ENCODE results near the gene CHL1.

The CHL1 gene, protein sequence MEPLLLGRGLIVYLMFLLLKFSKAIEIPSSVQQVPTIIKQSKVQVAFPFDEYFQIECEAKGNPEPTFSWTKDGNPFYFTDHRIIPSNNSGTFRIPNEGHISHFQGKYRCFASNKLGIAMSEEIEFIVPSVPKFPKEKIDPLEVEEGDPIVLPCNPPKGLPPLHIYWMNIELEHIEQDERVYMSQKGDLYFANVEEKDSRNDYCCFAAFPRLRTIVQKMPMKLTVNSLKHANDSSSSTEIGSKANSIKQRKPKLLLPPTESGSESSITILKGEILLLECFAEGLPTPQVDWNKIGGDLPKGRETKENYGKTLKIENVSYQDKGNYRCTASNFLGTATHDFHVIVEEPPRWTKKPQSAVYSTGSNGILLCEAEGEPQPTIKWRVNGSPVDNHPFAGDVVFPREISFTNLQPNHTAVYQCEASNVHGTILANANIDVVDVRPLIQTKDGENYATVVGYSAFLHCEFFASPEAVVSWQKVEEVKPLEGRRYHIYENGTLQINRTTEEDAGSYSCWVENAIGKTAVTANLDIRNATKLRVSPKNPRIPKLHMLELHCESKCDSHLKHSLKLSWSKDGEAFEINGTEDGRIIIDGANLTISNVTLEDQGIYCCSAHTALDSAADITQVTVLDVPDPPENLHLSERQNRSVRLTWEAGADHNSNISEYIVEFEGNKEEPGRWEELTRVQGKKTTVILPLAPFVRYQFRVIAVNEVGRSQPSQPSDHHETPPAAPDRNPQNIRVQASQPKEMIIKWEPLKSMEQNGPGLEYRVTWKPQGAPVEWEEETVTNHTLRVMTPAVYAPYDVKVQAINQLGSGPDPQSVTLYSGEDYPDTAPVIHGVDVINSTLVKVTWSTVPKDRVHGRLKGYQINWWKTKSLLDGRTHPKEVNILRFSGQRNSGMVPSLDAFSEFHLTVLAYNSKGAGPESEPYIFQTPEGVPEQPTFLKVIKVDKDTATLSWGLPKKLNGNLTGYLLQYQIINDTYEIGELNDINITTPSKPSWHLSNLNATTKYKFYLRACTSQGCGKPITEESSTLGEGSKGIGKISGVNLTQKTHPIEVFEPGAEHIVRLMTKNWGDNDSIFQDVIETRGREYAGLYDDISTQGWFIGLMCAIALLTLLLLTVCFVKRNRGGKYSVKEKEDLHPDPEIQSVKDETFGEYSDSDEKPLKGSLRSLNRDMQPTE (N-terminal part only)

GRCh38 chr3:196311-197148 lies at the start of gene CHL1:
Gene CHL1 (plus strand): TSS chr3:196763. CDS start chr3:319777, 123,014 bp downstream.
- Histone ChIP-seq H3K4me3 (ENCODE audit: low read depth in 1 of 2, low read length in 2 of 2) (no peak within 1 kb of the TSS), H3K4me1 (ENCODE audit: insufficient read depth, low read length) (no peaks in the 10 kb centered on the region), H3K79me2 (ENCODE audit: insufficient read depth, low read length) (no peaks in the 10 kb centered on the region), H2AFZ (ENCODE audit: low read depth, low read length) (no peak within 1 kb of the TSS), H3K4me2 (ENCODE audit: insufficient read depth, low read length) (no peak within 1 kb of the TSS), H3K27me3 (ENCODE audit: insufficient read depth, low read length, poor library complexity) (no peaks in the 10 kb centered on the region), H3K36me3 (ENCODE audit: insufficient read depth, low read length) (no peaks in the 10 kb centered on the region), H4K20me1 (ENCODE audit: insufficient read depth, low read length) (no peaks in the 10 kb centered on the region), H3K9ac (ENCODE audit: low read depth, low read length) (no peak within 1 kb of the TSS), H3K9me3 (ENCODE audit: insufficient read depth, low read length, severe bottlenecking) (no peaks in the 10 kb centered on the region), H3K27ac (ENCODE audit: low read length) (no peak within 1 kb of the TSS)
- no peak for TF ChIP-seq EZH2 (IDR thresholded peaks at IDR 0.05; ENCODE audit: borderline replicate concordance, low read depth, low read length, severe bottlenecking)
- no peak for TF ChIP-seq CTCF (IDR thresholded peaks at IDR 0.05; ENCODE audit: borderline replicate concordance, extremely low read depth, low read length, poor library complexity, severe bottlenecking)
- ATAC-seq (ENCODE audit: insufficient read depth, low read depth): no peak
- no peak for DNase-seq

GRCh38 chr3:151614-152189 lies 44.9 kb upstream of the CHL1 start:
- H3K4me3 ChIP-seq (ENCODE audit: low read depth in 1 of 2, low read length in 2 of 2): no peak overlapping the region
- no peaks in the 10 kb centered on the region for H3K79me2 ChIP-seq (ENCODE audit: insufficient read depth, low read length)
- DNase-seq (no peak), ATAC-seq (ENCODE audit: insufficient read depth, low read depth) (no peak)
- H4K20me1 ChIP-seq (ENCODE audit: insufficient read depth, low read length): no peaks in the 10 kb centered on the region
- H3K27ac ChIP-seq (ENCODE audit: low read length): no peak overlapping the region
- H2AFZ ChIP-seq (ENCODE audit: low read depth, low read length): no peak overlapping the region
- H3K36me3 ChIP-seq (ENCODE audit: insufficient read depth, low read length): no peaks in the 10 kb centered on the region
- TF ChIP-seq EZH2 (IDR thresholded peaks at IDR 0.05; ENCODE audit: borderline replicate concordance, low read depth, low read length, severe bottlenecking) (no peak), CTCF (IDR thresholded peaks at IDR 0.05; ENCODE audit: borderline replicate concordance, extremely low read depth, low read length, poor library complexity, severe bottlenecking) (no peak)
- H3K4me1 ChIP-seq (ENCODE audit: insufficient read depth, low read length): no peaks in the 10 kb centered on the region
- no peak overlapping the region for H3K4me2 ChIP-seq (ENCODE audit: insufficient read depth, low read length)
- H3K27me3 ChIP-seq (ENCODE audit: insufficient read depth, low read length, poor library complexity): no peaks in the 10 kb centered on the region
- no peak overlapping the region for H3K9ac ChIP-seq (ENCODE audit: low read depth, low read length)
- no peaks in the 10 kb centered on the region for H3K9me3 ChIP-seq (ENCODE audit: insufficient read depth, low read length, severe bottlenecking)

GRCh38 chr3:159974-160373 lies 36.6 kb upstream of the CHL1 start:
- H3K79me2 ChIP-seq (ENCODE audit: insufficient read depth, low read length): no peaks in the 10 kb centered on the region
- no peak for TF ChIP-seq EZH2 (IDR thresholded peaks at IDR 0.05; ENCODE audit: borderline replicate concordance, low read depth, low read length, severe bottlenecking)
- TF ChIP-seq CTCF (IDR thresholded peaks at IDR 0.05; ENCODE audit: borderline replicate concordance, extremely low read depth, low read length, poor library complexity, severe bottlenecking): no peak
- H3K9ac ChIP-seq (ENCODE audit: low read depth, low read length): no peak overlapping the region
- H2AFZ ChIP-seq (ENCODE audit: low read depth, low read length): no peak overlapping the region
- DNase-seq (no peak), ATAC-seq (ENCODE audit: insufficient read depth, low read depth) (no peak)
- no peak overlapping the region for H3K27ac ChIP-seq (ENCODE audit: low read length)
- H3K4me3 ChIP-seq (ENCODE audit: low read depth in 1 of 2, low read length in 2 of 2): no peak overlapping the region
- H3K4me2 ChIP-seq (ENCODE audit: insufficient read depth, low read length): no peak overlapping the region
- no peaks in the 10 kb centered on the region for H3K27me3 ChIP-seq (ENCODE audit: insufficient read depth, low read length, poor library complexity)
- H4K20me1 ChIP-seq (ENCODE audit: insufficient read depth, low read length): no peaks in the 10 kb centered on the region
- no peaks in the 10 kb centered on the region for H3K36me3 ChIP-seq (ENCODE audit: insufficient read depth, low read length)
- no peaks in the 10 kb centered on the region for H3K4me1 ChIP-seq (ENCODE audit: insufficient read depth, low read length)
- no peaks in the 10 kb centered on the region for H3K9me3 ChIP-seq (ENCODE audit: insufficient read depth, low read length, severe bottlenecking)

Measured in DND-41 (cell line).